ENCODE data around the gene CYFIP1. TPM values are rescaled to one million over a fixed set of nuclear protein-coding genes. Genes with fewer than 3 reads are reported as not detected.

CYFIP1 gene
- total and polyA plus RNA-seq, 2 of the 8 experiments (the other 6 are each of a cell fraction or from before 2014, with no cell fraction given) = 38.6 to 81.7 TPM

DNA sequence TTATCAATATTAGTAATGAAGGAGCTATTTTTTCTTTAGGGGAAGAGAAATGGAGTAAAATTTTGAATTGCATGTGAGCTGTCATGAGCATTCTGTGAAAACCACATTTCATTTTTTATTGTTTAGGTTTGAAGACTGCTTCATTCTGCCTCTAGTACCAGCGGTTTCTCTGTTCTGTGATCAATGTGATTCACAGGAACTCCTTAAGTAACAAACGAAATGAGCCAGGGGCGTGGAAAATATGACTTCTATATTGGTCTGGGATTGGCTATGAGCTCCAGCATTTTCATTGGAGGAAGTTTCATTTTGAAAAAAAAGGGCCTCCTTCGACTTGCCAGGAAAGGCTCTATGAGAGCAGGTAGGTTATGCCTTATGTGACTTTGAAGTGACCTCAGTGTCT is 128.7 kb downstream of the CYFIP1 start (continued):
- TF ChIP-seq, protein P1, sequence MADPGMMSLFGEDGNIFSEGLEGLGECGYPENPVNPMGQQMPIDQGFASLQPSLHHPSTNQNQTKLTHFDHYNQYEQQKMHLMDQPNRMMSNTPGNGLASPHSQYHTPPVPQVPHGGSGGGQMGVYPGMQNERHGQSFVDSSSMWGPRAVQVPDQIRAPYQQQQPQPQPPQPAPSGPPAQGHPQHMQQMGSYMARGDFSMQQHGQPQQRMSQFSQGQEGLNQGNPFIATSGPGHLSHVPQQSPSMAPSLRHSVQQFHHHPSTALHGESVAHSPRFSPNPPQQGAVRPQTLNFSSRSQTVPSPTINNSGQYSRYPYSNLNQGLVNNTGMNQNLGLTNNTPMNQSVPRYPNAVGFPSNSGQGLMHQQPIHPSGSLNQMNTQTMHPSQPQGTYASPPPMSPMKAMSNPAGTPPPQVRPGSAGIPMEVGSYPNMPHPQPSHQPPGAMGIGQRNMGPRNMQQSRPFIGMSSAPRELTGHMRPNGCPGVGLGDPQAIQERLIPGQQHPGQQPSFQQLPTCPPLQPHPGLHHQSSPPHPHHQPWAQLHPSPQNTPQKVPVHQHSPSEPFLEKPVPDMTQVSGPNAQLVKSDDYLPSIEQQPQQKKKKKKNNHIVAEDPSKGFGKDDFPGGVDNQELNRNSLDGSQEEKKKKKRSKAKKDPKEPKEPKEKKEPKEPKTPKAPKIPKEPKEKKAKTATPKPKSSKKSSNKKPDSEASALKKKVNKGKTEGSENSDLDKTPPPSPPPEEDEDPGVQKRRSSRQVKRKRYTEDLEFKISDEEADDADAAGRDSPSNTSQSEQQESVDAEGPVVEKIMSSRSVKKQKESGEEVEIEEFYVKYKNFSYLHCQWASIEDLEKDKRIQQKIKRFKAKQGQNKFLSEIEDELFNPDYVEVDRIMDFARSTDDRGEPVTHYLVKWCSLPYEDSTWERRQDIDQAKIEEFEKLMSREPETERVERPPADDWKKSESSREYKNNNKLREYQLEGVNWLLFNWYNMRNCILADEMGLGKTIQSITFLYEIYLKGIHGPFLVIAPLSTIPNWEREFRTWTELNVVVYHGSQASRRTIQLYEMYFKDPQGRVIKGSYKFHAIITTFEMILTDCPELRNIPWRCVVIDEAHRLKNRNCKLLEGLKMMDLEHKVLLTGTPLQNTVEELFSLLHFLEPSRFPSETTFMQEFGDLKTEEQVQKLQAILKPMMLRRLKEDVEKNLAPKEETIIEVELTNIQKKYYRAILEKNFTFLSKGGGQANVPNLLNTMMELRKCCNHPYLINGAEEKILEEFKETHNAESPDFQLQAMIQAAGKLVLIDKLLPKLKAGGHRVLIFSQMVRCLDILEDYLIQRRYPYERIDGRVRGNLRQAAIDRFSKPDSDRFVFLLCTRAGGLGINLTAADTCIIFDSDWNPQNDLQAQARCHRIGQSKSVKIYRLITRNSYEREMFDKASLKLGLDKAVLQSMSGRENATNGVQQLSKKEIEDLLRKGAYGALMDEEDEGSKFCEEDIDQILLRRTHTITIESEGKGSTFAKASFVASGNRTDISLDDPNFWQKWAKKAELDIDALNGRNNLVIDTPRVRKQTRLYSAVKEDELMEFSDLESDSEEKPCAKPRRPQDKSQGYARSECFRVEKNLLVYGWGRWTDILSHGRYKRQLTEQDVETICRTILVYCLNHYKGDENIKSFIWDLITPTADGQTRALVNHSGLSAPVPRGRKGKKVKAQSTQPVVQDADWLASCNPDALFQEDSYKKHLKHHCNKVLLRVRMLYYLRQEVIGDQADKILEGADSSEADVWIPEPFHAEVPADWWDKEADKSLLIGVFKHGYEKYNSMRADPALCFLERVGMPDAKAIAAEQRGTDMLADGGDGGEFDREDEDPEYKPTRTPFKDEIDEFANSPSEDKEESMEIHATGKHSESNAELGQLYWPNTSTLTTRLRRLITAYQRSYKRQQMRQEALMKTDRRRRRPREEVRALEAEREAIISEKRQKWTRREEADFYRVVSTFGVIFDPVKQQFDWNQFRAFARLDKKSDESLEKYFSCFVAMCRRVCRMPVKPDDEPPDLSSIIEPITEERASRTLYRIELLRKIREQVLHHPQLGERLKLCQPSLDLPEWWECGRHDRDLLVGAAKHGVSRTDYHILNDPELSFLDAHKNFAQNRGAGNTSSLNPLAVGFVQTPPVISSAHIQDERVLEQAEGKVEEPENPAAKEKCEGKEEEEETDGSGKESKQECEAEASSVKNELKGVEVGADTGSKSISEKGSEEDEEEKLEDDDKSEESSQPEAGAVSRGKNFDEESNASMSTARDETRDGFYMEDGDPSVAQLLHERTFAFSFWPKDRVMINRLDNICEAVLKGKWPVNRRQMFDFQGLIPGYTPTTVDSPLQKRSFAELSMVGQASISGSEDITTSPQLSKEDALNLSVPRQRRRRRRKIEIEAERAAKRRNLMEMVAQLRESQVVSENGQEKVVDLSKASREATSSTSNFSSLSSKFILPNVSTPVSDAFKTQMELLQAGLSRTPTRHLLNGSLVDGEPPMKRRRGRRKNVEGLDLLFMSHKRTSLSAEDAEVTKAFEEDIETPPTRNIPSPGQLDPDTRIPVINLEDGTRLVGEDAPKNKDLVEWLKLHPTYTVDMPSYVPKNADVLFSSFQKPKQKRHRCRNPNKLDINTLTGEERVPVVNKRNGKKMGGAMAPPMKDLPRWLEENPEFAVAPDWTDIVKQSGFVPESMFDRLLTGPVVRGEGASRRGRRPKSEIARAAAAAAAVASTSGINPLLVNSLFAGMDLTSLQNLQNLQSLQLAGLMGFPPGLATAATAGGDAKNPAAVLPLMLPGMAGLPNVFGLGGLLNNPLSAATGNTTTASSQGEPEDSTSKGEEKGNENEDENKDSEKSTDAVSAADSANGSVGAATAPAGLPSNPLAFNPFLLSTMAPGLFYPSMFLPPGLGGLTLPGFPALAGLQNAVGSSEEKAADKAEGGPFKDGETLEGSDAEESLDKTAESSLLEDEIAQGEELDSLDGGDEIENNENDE (IDR thresholded peaks at IDR 0.05; ENCODE audit: insufficient replicate concordance, low read length) = no peak
- TF ChIP-seq TAF7 (optimal IDR thresholded peaks at IDR 0.05; ENCODE audit: borderline replicate concordance, low read depth, low read length) (no peak), POLR2A (IDR thresholded peaks at IDR 0.05; ENCODE audit: control extremely low read depth in 1 of 2, low read depth in 2 of 2, low read length in 2 of 2) (no peak), TEAD4 (IDR thresholded peaks at IDR 0.05; ENCODE audit: low read depth, low read length) (no peak), SRF (IDR thresholded peaks at IDR 0.05; ENCODE audit: low read depth, low read length) (no peak), CHD2 (IDR thresholded peaks at IDR 0.05; ENCODE audit: low read length) (no peak), TAF1 (IDR thresholded peaks at IDR 0.05; ENCODE audit: low read depth, low read length) (no peak), GABPA (IDR thresholded peaks at IDR 0.05; ENCODE audit: borderline replicate concordance, insufficient read depth, low read length) (no peak), RAD21 (IDR thresholded peaks at IDR 0.05 in 1 of 2, conservative IDR thresholded peaks at IDR 0.05 in 1 of 2; ENCODE audit: low read depth in 2 of 2, low read length in 2 of 2) (no peak), SAP30 (IDR thresholded peaks at IDR 0.05; ENCODE audit: insufficient read depth, insufficient replicate concordance, low read length) (no peak)
- TF ChIP-seq, protein P2, sequence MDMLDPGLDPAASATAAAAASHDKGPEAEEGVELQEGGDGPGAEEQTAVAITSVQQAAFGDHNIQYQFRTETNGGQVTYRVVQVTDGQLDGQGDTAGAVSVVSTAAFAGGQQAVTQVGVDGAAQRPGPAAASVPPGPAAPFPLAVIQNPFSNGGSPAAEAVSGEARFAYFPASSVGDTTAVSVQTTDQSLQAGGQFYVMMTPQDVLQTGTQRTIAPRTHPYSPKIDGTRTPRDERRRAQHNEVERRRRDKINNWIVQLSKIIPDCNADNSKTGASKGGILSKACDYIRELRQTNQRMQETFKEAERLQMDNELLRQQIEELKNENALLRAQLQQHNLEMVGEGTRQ (IDR thresholded peaks at IDR 0.05; ENCODE audit: low read length) = no peak

Data from H1 (cell line).